Measurements from ENCODE around the gene ONECUT2. TPM values are rescaled to one million over a fixed set of nuclear protein-coding genes. Genes with fewer than 3 reads are reported as not detected.
A peak's percentile ranks its signal among the peaks of the same experiment; 100 is the strongest.

ONECUT2 gene
- total RNA-seq, 2 experiments from 2014 or later, result not detected

- peaks cover 30% of the 10 kb centered on the region for H3K4me1 Mint-ChIP-seq (ENCODE audit: low read depth)
- peaks cover 12% of the 10 kb centered on the region for H3K36me3 Mint-ChIP-seq (ENCODE audit: low read depth)
- peaks cover 10% of the 10 kb centered on the region for H3K9me3 Mint-ChIP-seq
- H3K27me3 Mint-ChIP-seq, result peaks cover 68% of the 10 kb centered on the region
- no peak overlapping the region for H3K4me3 Mint-ChIP-seq
- H3K27ac Mint-ChIP-seq, result no peak overlapping the region
- intact Hi-C loops (cut with micrococcal nuclease), result loop anchor here (10.0 kb wide), 1 partner anchor 557 kb away; no protein-coding TSS in a partner anchor
- POLR2A ChIA-PET, result no interaction called here
- no peak for TF ChIP-seq CTCF (IDR thresholded peaks at IDR 0.05)
- DNase-seq (no peak), ATAC-seq (no peak)
- CTCF ChIA-PET, result no interaction called here
Observed at GRCh38 chr18:57431467-57432080, 3.6 kb upstream of the ONECUT2 start.

GRCh38 chr18:57432140-57432539 lies 3.0 kb upstream of the ONECUT2 start:
- ATAC-seq, result no peak
- Mint-ChIP-seq H3K27ac (no peak overlapping the region), H3K27me3 (peaks cover 70% of the 10 kb centered on the region), H3K9me3 (peaks cover 7% of the 10 kb centered on the region), H3K36me3 (ENCODE audit: low read depth) (peaks cover 13% of the 10 kb centered on the region), H3K4me3 (no peak overlapping the region), H3K4me1 (ENCODE audit: low read depth) (peaks cover 35% of the 10 kb centered on the region)
- no peak for DNase-seq
- intact Hi-C loops (cut with micrococcal nuclease), result loop anchor here (10.0 kb wide), 1 partner anchor 557 kb away; no protein-coding TSS in a partner anchor
- CTCF ChIA-PET, result no interaction called here
- POLR2A ChIA-PET, result no interaction called here
- TF ChIP-seq CTCF (IDR thresholded peaks at IDR 0.05), result no peak

GRCh38 chr18:57432751-57433400 lies 2.3 kb upstream of the ONECUT2 start:
- Mint-ChIP-seq H3K36me3 (ENCODE audit: low read depth) (peaks cover 14% of the 10 kb centered on the region), H3K4me1 (ENCODE audit: low read depth) (peaks cover 40% of the 10 kb centered on the region), H3K27me3 (peaks cover 74% of the 10 kb centered on the region), H3K27ac (no peak overlapping the region), H3K9me3 (peaks cover 6% of the 10 kb centered on the region), H3K4me3 (no peak overlapping the region)
- intact Hi-C loops (cut with micrococcal nuclease), result loop anchor here (10.0 kb wide), 1 partner anchor 558 kb away; no protein-coding TSS in a partner anchor
- DNase-seq, result no peak
- no peak for ATAC-seq
- ChIA-PET POLR2A (interaction anchor here (0.6 kb wide), 1 partner anchor 108 kb away, joined by 3 read pairs; no protein-coding TSS in a partner anchor), CTCF (no interaction called here)
- TF ChIP-seq CTCF (IDR thresholded peaks at IDR 0.05), result no peak

- CTCF ChIA-PET, result no interaction called here
- peaks cover 14% of the 10 kb centered on the region for H3K36me3 Mint-ChIP-seq (ENCODE audit: low read depth)
- intact Hi-C loops (cut with micrococcal nuclease), result loop anchor here (10.0 kb wide), 1 partner anchor 559 kb away; no protein-coding TSS in a partner anchor
- peaks cover 44% of the 10 kb centered on the region for H3K4me1 Mint-ChIP-seq (ENCODE audit: low read depth)
- TF ChIP-seq CTCF (IDR thresholded peaks at IDR 0.05), result no peak
- peaks cover 80% of the 10 kb centered on the region for H3K27me3 Mint-ChIP-seq
- POLR2A ChIA-PET, result interaction anchor here (0.6 kb wide), 1 partner anchor 107 kb away, joined by 3 read pairs; no protein-coding TSS in a partner anchor
- H3K27ac Mint-ChIP-seq, result no peak overlapping the region
- no peak overlapping the region for H3K4me3 Mint-ChIP-seq
- DNase-seq, result no peak
- ATAC-seq, result no peak
- H3K9me3 Mint-ChIP-seq, result peaks cover 6% of the 10 kb centered on the region
Observed at GRCh38 chr18:57433482-57433881, 1.7 kb upstream of the ONECUT2 start.

GRCh38 chr18:57433934-57434535 lies 1.1 kb upstream of the ONECUT2 start:
- Mint-ChIP-seq H3K36me3 (ENCODE audit: low read depth) (peaks cover 12% of the 10 kb centered on the region), H3K9me3 (peaks cover 6% of the 10 kb centered on the region), H3K27ac (no peak overlapping the region), H3K4me1 (ENCODE audit: low read depth) (peaks cover 46% of the 10 kb centered on the region), H3K4me3 (peak overlapping the region; percentile 38), H3K27me3 (peaks cover 82% of the 10 kb centered on the region)
- ChIA-PET CTCF (no interaction called here), POLR2A (no interaction called here)
- no peak for TF ChIP-seq CTCF (IDR thresholded peaks at IDR 0.05)
- intact Hi-C loops (cut with micrococcal nuclease), result loop anchor here (10.0 kb wide), 1 partner anchor 559 kb away; no protein-coding TSS in a partner anchor
- DNase-seq, result no peak
- ATAC-seq, result no peak
